ENCODE results near the gene SLC2A13. TPM values are rescaled to one million over a fixed set of nuclear protein-coding genes. Genes with fewer than 3 reads are reported as not detected.

Gene SLC2A13
- total RNA-seq, 1 experiment from 2014 or later: 1.7 TPM

DNA sequence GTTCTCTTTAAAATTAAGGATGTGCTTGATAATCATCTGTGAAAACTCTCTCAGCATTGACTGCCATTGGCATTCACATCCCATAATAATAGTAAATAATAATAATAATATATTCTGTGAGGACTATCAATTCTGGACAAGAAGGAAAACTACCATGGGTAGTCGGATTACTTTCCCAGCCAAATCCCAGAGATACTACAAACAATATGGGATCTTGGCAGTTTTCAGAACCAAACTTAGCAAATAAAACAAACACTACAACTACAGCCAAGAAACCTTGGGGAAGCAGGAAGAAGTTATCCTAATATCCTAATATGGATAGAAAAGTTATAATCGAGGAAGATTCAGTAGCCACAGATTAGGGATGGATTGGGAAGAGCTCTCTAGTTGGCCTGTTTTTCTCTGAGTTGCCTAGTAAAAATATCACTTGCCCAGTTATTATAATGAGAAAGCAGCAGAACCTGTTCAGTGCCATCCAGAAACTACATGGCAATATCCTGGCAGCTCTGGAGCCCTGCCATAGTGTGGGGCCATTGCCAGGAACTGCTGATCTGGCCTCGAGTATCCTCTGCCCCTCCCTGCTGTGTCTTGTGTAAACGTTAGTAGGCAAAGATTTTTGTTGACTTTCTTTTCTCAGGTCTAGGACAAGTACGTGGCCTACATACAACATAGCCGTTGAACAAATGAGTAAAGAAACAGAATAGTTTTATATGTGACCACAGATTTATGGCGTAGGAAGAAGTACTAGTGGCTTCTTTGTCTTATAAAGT is 193.5 kb downstream of the SLC2A13 start:
- H3K4me3 Mint-ChIP-seq (ENCODE audit: unreplicated experiment): no peak overlapping the region
- peaks cover 6% of the 10 kb centered on the region for H3K4me1 Mint-ChIP-seq (ENCODE audit: insufficient read depth, unreplicated experiment)
- CTCF ChIA-PET: no interaction called here
- intact Hi-C loops (cut with micrococcal nuclease): no loop called here
- peak; percentile 18 for DNase-seq (ENCODE audit: unreplicated experiment)
- TF ChIP-seq, protein P1, sequence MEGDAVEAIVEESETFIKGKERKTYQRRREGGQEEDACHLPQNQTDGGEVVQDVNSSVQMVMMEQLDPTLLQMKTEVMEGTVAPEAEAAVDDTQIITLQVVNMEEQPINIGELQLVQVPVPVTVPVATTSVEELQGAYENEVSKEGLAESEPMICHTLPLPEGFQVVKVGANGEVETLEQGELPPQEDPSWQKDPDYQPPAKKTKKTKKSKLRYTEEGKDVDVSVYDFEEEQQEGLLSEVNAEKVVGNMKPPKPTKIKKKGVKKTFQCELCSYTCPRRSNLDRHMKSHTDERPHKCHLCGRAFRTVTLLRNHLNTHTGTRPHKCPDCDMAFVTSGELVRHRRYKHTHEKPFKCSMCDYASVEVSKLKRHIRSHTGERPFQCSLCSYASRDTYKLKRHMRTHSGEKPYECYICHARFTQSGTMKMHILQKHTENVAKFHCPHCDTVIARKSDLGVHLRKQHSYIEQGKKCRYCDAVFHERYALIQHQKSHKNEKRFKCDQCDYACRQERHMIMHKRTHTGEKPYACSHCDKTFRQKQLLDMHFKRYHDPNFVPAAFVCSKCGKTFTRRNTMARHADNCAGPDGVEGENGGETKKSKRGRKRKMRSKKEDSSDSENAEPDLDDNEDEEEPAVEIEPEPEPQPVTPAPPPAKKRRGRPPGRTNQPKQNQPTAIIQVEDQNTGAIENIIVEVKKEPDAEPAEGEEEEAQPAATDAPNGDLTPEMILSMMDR (IDR thresholded peaks at IDR 0.05; ENCODE audit: unreplicated experiment): no peak
- no peaks in the 10 kb centered on the region for H3K27me3 Mint-ChIP-seq (ENCODE audit: insufficient read depth, unreplicated experiment)
- H3K27ac Mint-ChIP-seq (ENCODE audit: low read depth, unreplicated experiment): no peak overlapping the region
- H3K9me3 Mint-ChIP-seq (ENCODE audit: unreplicated experiment): no peaks in the 10 kb centered on the region
- no peaks in the 10 kb centered on the region for H3K36me3 Mint-ChIP-seq (ENCODE audit: insufficient read depth, unreplicated experiment)
- BruUV-seq (replicated peaks): no TSS peak
- POLR2A ChIA-PET: no interaction called here

DNA sequence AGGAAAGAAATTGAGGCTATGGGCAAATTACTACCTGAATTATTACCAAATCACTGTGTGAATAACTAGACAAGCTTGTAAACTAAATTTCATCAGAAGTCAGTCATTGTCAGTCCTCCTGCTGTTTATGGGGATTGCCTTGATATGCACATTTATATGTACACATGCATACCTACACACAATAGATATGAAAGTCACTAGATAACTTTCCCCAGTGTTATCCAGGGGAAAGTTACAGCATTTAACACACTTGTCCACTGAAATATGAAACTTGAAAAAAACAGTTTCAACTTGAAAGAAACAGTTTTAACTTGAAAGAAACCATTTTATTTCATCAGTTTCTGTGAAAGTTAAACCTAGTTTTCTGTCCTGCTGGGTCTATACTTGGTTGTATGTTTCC is 199.6 kb downstream of the SLC2A13 start:
- H3K4me1 Mint-ChIP-seq (ENCODE audit: insufficient read depth, unreplicated experiment): no peaks in the 10 kb centered on the region
- ChIA-PET CTCF (interaction anchor here (0.6 kb wide), 1 partner anchor 48 kb away, joined by 3 read pairs; no protein-coding TSS in a partner anchor), POLR2A (no interaction called here)
- H3K4me3 Mint-ChIP-seq (ENCODE audit: unreplicated experiment): no peak overlapping the region
- H3K27me3 Mint-ChIP-seq (ENCODE audit: insufficient read depth, unreplicated experiment): no peaks in the 10 kb centered on the region
- no peak for DNase-seq (ENCODE audit: unreplicated experiment)
- H3K36me3 Mint-ChIP-seq (ENCODE audit: insufficient read depth, unreplicated experiment): no peaks in the 10 kb centered on the region
- TF ChIP-seq, protein P1 (IDR thresholded peaks at IDR 0.05; ENCODE audit: unreplicated experiment): no peak
- no TSS peak for BruUV-seq (replicated peaks)
- H3K9me3 Mint-ChIP-seq (ENCODE audit: unreplicated experiment): no peaks in the 10 kb centered on the region
- intact Hi-C loops (cut with micrococcal nuclease): no loop called here
- H3K27ac Mint-ChIP-seq (ENCODE audit: low read depth, unreplicated experiment): no peak overlapping the region

DNA sequence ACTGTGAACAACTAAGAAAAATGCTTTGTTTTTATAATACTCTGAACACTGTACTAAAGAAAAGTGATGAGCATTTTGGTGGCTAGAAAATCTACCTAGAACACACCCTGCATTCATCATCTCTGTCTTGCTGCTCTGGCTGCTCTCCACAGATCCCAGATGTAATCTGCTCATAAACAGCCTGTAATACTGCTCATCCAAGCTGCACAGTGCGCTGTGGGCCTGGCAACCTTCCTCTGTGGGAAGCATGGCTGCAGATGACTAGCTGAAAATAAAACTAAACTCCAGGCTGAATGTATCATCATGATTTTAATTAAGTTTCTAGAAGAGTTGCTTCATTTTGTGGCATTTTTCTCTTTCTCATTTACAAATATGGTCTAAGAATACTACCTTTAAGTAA is 200.7 kb downstream of the SLC2A13 start:
- Mint-ChIP-seq H3K27ac (ENCODE audit: low read depth, unreplicated experiment) (no peak overlapping the region), H3K9me3 (ENCODE audit: unreplicated experiment) (no peaks in the 10 kb centered on the region), H3K4me3 (ENCODE audit: unreplicated experiment) (no peak overlapping the region), H3K36me3 (ENCODE audit: insufficient read depth, unreplicated experiment) (no peaks in the 10 kb centered on the region), H3K27me3 (ENCODE audit: insufficient read depth, unreplicated experiment) (no peaks in the 10 kb centered on the region), H3K4me1 (ENCODE audit: insufficient read depth, unreplicated experiment) (no peaks in the 10 kb centered on the region)
- peak; percentile 1 for DNase-seq (ENCODE audit: unreplicated experiment)
- POLR2A ChIA-PET: no interaction called here
- intact Hi-C loops (cut with micrococcal nuclease): no loop called here
- CTCF ChIA-PET: no interaction called here
- BruUV-seq (replicated peaks): no TSS peak
- TF ChIP-seq, protein P1 (IDR thresholded peaks at IDR 0.05; ENCODE audit: unreplicated experiment): no peak

DNA sequence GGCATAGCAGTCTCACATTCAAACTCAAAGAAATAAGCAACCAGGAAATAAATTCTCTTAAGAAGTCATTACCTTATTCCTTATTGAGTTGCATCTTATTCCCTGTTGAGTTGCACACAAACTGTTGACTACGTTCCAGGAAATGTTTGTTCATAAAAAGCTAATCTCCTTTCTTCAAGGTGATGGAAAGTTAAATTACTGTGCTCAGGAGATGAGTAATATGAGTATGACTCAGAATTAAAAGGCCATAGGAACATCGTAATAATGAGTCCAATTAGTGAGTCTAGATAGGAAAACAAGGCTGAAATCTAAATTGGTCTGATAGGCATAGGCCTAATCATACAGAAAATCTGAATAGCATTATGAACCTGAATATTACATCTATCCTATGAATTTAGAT is 203.1 kb downstream of the SLC2A13 start:
- no peaks in the 10 kb centered on the region for H3K4me1 Mint-ChIP-seq (ENCODE audit: insufficient read depth, unreplicated experiment)
- CTCF ChIA-PET: no interaction called here
- no TSS peak for BruUV-seq (replicated peaks)

More for the DNA sequence above, 203.1 kb downstream of the SLC2A13 start:
- POLR2A ChIA-PET: no interaction called here
- no peaks in the 10 kb centered on the region for H3K27me3 Mint-ChIP-seq (ENCODE audit: insufficient read depth, unreplicated experiment)
- no peak overlapping the region for H3K27ac Mint-ChIP-seq (ENCODE audit: low read depth, unreplicated experiment)
- TF ChIP-seq, protein P1 (IDR thresholded peaks at IDR 0.05; ENCODE audit: unreplicated experiment): no peak
- no peaks in the 10 kb centered on the region for H3K36me3 Mint-ChIP-seq (ENCODE audit: insufficient read depth, unreplicated experiment)
- intact Hi-C loops (cut with micrococcal nuclease): no loop called here
- peak; percentile 38 for DNase-seq (ENCODE audit: unreplicated experiment)
- H3K4me3 Mint-ChIP-seq (ENCODE audit: unreplicated experiment): no peak overlapping the region
- H3K9me3 Mint-ChIP-seq (ENCODE audit: unreplicated experiment): no peaks in the 10 kb centered on the region

Measured in MCF 10A (cell line).